GM21825 (cell line): ENCODE results near the gene DIAPH3.

ENCODE experiments used
- ATAC-seq: cut with Tn5 transposase; IDR thresholded peaks from one replicate; pipeline ENCODE4 v1.9.1; 2021; ENCODE audit warnings: mild to moderate bottlenecking, moderate library complexity; ENCODE audit not compliant: unreplicated experiment

DIAPH3 gene

DNA sequence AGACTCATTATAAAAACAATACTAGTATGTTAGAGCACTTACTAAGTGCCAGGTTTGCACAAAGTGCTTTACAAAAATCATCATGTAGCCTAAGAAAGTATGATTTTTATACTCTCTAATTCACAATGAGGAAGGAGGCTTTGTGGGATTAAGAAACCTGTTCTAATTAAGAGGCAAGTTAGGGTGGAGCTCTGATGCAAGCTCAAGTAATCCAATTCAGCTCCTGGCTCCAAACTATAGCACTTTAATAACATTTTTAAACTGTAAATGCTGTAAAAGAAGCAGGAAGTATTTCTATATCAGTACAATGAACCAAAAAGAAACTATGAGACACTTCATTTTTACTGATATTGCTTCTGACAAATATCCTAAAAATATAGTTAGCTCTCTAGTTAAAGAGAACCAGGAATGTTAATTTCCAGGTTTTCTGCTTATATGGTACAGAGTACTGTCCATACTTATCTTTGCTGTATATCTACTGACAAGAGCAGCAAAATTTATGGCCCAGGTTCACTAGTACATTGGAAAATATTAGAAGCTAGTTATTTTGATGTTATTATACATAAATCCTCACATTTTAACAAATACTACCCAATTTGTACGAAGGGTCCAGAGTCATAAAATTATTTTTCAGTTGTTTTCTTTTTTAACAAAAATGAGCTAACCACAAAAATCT, 482.0 kb downstream of the DIAPH3 start:
- ATAC-seq, result no peak

DNA sequence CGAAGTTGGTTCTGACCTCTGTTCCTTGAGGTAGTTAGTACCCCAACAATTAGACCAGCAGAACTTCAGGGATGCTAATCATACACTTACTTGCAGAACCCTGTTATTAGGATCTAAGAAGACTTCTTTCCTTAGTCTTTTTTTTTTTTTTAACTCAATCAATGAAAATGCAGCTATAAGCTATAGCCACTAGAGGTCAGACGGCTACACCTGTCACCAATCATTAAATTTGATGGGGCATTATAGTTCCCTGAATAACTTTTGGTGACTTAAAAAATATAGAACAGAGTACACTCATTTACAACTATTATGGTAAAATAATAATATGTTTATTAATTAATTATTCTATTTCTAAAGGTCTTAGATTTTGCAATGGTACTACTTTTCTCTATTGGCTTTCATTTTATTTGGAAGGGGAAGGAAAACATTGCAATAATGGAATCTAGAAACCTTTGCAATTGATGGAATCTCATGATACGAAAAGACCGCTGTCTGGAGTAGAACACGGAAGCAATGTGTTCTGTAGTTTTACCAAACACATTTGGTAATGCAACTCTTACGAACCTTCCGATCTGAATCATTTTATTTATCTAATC, 483.2 kb downstream of the DIAPH3 start:
- no peak for ATAC-seq

GRCh38 chr13:59679254-59679653, 484.5 kb downstream of the DIAPH3 start:
- no peak for ATAC-seq

- ATAC-seq, result peak; percentile 63
Observed at GRCh38 chr13:59677966-59678814, 485.5 kb downstream of the DIAPH3 start.

DNA sequence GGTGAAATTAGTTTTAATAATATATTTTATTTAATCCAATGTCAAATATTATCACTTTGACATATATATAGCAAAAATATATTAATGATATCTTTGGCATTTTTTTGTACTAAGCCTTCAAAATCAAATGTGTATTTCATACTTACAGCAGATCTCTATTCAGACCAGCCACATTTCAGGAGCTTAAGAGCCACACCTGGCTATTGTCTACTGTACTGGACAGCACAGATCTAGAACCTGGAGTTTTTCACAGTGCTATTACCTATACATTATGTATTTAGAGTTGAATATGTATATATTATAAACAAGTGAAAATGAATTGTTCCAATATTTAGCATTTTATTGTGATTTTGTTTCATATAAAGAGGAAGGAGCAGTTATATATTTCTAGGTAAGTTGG, 486.3 kb downstream of the DIAPH3 start:
- ATAC-seq, result no peak

- no peak for ATAC-seq
Observed at GRCh38 chr13:59674616-59675015, 489.1 kb downstream of the DIAPH3 start.

DNA sequence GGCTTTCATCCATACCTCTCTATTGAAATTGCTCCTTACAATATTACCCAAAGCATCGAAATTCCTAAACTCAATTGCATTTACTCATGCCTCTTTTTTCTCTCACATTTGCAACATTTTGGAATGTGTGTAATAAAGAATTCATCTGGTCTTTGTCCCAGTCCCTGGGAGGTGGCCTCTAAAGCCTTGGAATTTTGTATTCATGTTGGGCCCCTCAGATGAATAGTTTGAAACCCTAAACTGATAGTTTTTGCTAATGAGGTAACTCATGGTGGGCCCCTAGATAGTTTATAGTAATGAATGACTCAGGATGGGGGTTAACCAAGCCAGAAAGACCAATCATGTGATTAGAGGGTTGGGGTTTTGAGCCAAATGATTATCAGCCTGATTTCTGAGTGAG, 490.4 kb downstream of the DIAPH3 start:
- ATAC-seq, result no peak

- ATAC-seq, result no peak
Observed at GRCh38 chr13:59672445-59672844, 491.3 kb downstream of the DIAPH3 start.

DNA sequence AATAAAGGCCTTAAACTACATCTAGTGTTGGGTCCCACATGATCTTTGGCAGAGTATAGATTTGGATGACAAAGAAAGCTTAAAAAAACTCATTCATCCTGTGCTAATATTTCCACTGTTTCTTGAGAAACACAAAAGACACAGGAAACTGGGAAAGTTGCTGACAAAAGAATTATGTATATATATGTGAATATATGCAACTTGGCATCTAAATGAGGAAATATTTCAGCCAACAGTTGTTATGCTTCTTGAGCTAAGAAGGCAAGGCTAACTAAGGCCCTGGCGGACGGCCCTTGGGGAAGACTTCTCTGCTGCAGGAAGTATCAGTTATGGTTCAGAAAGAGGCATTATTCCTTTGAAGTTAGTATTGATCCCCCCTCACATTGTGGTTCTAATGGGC, 491.8 kb downstream of the DIAPH3 start:
- ATAC-seq, result no peak

DNA sequence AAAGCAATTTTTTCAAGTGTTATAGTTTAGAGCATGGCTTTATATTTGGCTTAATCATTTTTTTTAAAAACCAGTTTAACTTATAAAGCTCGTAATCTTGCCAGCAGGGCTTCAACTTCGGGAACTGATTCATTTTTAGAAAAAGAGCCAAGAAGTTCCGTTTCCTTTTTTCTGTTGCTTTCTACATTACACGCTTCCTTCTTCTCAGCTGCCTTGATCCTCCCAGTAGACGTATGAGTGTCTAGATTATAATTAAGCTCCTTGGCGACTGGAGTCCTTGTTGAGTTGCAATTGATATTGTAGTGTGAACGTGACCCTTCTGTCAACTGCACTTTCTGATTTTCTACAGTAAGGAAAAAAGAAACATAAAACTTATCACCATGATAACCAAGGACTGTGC, 497.2 kb downstream of the DIAPH3 start:
- ATAC-seq, result no peak

- ATAC-seq, result no peak
Observed at GRCh38 chr13:59665732-59666131, 498.0 kb downstream of the DIAPH3 start.

DNA sequence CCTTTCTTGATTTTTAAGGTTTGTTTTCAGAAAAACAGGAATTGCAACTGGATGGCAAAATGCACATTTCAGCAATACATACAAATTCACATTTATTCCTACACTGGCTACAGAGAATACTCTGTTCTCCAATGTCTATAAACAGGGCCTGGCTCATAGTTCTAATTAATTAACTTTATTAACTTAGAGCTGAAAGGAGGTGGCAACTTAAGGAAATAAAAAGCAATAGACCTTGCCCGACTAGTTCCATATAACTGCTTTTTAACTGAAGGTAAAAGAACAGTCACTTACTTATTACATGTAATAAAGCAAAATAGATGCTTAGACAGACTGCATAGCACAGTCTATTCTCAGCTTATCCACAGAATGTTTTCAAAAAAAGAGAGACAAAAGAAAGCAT, 498.5 kb downstream of the DIAPH3 start:
- no peak for ATAC-seq

DNA sequence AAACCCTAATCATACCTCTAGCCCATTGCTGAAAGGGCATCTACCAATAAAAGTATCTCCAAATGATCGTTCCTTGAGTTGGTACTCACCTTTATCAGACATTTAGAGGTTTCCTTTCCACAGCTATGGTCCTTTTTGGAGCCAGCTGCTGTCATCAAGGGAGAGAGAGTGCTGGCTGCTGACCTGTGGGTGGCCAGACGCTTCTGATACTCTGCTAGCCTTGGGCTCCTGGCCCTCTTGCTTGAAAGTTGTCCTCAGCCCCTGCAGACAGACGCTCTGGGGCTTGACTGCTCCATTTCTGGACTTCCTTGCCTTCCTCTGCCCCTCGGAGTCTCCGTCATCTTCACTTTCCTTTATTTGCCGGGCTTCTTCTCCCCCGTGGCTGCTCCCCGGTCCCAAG, 499.1 kb downstream of the DIAPH3 start:
- no peak for ATAC-seq

DNA sequence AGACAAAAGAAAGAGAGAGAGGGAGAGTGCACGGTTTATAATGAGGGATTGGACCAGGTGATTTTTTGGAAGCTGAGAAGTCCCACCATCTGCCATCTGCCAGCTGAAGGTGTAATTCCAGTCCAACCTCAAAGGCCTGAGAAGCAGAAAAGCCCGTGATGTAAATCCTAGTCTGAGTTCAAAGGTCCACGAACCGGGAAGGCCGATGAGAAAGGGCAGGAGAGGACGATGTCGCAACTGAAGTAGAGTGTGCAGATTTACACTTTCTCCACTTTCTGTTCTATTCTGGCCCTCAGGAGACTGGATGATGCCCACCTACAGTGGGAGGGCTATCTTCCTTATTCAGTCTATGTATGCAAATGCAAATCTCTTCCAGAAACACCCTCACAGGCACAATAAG, 500.0 kb downstream of the DIAPH3 start:
- ATAC-seq, result no peak

DNA sequence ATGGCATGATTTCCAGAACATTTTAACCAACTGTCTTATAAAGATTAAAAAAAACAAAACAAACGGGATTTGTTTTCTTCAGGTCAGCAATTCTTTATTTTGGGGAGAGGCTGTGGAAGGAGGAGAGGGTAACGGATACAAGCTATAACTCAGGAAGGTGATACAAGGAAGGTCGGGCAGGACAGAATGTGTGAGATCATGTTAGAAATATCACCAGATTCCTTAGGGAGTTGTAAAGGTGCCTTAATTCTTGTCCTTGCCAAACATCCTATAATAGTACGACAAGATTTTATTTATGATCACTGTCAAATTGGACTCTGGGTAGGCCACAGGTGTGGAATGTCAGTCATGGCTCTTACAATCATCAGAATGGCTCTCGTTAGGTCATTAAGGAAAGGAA, 503.1 kb downstream of the DIAPH3 start:
- no peak for ATAC-seq

DNA sequence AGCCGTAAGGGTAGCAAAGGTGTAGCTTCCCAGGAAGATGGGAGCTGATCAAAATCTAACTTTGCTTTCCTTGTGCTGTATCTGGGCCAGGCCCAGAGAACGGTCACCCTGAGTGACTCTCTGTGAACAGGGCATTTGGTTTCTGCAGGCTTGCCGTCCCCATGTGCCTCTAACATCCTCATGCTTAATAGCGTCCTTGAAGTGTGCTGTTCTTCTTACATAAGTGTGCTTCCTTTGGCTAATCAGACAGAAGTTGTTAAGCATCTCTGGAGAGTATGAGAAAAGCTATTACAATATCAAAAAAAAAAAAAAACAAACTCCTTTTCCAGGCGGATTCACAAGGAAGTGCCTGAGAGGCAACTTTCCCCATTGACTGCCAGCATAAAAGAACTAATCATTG, 503.7 kb downstream of the DIAPH3 start:
- ATAC-seq, result no peak

DNA sequence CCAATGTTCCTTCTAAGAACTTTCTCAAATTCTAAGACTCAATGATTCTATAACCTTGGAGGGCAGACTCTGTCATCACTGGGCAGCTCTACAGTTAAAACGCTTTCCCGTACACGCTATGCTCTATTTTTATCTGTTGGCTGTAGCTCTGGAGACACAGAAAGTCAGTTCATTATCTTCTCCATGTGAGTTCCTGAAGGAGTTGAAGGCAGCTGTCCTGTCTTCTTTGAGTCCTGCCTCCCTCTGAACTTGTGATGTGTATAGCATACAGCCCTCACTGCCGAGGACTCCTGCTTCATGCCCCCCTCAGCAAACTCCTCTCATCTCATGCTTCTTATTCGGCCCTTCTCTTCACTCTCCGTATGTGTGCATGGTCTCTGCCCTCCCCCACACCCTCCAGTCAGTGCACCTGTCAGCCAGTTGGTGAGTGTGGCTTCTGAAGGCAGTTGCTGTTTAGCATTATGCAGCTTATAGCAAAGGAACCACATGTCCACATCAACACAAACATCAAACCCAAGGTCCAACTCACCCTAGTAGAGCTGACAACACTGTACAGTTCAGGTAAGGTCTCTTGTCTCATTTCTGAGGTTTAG, 504.9 kb downstream of the DIAPH3 start:
- no peak for ATAC-seq

DNA sequence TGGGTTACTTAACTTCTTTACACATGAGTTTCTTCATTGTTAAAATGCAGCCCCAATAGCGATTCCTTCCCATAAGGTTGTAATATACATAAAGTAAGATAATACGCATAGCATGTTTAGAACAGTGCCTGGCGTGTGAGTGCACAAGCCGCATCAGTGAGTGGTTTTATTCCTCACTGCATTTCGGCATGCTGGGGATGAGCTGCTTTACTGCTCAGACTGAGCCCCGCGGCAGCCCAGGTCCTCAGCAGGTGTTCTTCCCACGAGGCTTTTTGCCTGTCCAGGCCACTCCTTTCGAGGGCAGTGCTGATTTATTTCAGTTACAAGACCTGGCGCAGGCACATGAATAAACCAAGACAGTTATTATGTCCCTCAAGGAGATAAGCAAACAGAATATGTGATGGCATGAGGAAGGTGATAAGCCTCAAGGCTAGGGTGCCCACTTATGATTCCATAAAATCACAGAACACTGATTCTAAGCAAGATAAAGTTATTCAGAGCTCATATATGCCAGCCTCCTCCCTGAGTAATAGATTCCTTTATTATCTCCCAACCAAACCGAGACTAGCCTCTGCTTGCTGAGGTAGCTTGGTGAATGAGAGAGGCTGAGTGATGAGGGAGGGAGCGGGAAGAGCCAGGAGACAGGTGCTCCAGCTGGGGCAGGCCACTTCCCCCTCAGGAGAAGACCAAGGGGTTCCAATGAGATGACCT, 505.5 kb downstream of the DIAPH3 start:
- ATAC-seq, result no peak

DNA sequence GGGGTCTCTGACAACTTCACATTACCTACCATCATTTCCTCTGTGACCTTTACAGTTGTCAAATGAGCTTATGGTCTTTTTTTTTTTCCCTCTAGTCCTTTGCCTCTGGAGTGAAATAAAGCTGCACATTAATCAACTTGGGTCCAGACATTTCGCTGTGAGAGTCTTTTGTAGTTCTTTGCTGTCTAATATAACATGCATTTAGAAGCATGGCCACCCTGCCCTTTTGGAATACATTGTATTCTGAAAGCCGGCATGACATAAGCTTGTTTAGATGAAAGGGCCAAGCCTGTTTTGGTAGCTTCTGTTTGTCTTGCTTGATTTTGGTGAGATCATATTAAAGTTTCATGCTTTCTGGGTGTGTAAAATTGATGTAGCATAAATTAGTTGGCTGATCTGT, 509.8 kb downstream of the DIAPH3 start:
- no peak for ATAC-seq

- ATAC-seq, result no peak
Observed at GRCh38 chr13:59651479-59651878, 512.2 kb downstream of the DIAPH3 start.
